HG03520 (cell line): ENCODE results near the gene CDKN2AIP.
"Not testable (repeated sequence)": the region's sequence is repeated elsewhere in the genome, so short reads cannot be mapped to it uniquely, and the experiment has no call there.

Experiments used
- ATAC-seq: cut with Tn5 transposase; IDR thresholded peaks from one replicate; pipeline ENCODE4 v1.9.1; 2021; ENCODE audit warnings: mild to moderate bottlenecking, moderate library complexity; ENCODE audit not compliant: unreplicated experiment

CDKN2AIP gene

DNA sequence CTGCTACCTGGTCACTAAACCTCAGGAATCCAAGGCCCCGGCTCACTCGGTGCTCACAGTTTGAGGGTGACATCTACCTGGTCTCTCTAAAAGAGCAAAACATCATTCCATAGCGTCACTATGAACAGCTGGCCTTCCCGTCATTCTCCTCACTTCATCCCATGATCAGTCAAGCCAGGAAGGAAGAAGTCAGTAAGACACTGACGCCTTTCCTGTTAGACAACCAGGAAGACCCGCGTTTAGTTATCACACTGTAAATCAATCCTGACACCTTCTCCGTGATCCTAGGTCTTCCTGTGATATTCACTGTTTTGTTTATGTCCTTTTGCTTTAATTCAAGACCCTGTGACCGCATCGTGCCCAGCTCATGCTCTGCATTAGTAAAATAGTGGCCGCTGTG is 31.6 kb upstream of the CDKN2AIP start:
- ATAC-seq, result no peak

DNA sequence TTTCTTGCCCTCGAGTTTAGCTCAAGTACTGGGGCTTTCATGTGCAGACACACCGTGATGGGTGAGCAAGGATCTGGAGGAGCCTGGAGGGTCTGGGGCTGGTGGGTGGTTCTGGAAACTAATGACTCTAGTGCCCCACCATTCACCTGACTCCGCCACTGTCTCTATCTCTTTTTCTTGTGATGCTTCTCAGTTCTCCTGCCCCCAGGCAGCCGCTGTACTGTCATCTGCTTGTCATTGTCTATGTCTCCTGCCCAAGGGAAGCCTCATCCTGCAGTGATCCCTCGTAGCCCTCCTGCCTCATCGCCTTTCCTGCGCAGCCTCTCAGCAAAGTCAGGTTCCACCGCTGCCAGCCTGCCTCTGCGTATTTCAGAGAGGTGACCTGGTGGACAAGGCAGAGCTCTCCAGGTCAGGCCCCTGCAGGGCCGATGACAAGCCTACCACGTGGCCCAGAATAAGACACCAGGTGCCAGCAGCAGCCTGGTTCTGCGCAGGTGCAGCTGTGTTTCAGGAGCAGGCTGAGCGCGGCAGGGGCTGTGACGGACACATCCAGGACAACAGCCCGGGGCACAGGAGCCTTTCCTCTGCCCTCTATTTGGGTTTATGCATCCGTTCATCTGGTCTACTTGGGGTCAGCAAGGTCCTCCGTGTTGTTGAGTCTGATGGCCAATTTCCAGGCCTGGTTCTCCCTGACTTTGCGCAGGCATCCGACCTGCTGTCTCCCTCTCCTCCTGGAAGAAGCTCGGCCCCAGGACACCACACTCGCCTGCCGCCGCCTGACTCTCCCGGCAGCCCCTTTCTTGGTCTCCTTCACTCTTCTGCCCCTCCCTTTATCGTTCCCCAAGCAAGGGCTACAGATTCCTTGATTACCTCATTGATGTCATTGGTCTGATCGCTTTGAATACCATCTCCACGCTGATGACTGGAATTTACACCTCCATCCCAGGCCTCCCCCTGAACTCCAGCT is 30.9 kb upstream of the CDKN2AIP start:
- ATAC-seq, result no peak

DNA sequence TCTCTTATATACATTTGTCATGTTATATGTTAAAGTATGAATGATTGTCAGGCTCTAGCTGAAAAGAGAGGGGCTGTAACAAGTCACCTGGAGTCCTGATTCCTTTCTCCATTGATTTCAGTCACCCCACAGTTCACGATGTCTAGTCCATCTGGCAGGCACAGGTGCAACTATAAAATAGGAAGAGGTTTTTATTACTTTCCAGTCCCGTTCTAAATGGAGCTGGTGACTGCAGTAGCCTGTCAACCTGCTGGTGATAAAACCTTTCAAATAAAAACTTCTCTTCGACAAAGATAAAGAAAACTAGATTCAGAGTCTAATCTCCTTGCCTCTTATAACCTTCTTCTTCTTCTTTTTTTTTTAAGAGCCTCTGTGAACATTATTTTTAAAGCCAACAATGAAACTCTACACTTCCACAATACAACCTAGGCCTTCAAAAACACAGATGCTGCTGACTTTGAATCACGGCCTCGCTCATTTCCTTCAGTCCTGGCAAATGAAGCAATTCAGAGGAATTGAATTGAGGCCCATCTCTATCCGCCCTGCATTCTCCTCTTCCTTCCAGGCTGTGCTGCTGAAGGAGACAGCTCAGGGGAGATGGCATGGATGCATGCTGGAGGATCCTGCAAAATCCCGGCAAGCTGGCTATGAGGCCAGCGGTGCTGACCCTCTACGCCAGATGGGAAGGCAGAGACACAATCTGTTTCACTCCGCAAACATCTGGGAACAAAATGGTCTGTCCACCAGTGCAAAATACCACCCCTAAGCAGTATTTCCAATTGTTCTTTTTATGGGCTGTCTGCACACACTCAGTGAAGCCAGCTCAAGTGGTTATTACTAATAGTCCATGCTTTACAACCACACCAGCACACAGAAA is 27.3 kb upstream of the CDKN2AIP start:
- no peak for ATAC-seq

GRCh38 chr4:183422962-183423631 is 21.3 kb upstream of the CDKN2AIP start:
- no peak for ATAC-seq

GRCh38 chr4:183424109-183424744 is 20.2 kb upstream of the CDKN2AIP start:
- no peak for ATAC-seq

DNA sequence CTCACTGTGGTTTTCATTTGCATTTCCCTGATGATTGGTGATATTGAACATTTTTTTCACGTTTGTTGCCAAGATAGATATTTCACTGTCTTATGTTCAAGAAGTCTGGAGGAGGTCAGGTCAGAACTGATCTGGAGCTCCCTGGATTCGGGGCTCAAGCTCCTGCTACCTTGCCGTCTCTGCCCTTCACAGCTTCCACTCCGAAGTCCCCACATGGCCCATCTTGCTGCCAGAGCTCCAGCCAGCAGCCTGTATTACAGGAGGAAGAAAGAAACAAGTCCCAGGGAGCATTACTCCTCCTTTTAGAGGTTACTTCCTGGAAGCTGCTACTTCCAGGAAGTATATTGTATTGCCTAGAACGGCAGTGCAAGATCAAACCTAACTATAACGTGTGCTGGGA is 17.9 kb upstream of the CDKN2AIP start:
- ATAC-seq, result no peak

DNA sequence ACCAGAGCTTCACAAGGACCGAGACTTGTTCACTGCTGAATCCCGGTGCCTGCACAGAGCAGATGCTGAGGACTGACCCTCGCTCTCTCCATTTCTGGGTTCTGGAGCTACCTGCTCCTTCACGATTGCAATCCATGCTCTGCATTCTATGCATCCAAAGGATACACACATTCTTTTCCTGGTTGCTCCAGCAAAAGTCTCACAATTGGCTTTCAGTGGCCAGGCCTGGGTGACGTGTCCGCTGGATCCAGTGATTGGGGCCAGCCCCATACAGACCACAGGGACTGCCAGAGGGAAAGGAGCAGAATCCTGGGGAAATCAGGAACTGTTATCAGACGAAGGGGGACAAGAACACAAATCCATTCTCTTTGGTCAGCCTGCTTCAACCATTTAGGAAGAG is 14.9 kb upstream of the CDKN2AIP start:
- no peak for ATAC-seq

DNA sequence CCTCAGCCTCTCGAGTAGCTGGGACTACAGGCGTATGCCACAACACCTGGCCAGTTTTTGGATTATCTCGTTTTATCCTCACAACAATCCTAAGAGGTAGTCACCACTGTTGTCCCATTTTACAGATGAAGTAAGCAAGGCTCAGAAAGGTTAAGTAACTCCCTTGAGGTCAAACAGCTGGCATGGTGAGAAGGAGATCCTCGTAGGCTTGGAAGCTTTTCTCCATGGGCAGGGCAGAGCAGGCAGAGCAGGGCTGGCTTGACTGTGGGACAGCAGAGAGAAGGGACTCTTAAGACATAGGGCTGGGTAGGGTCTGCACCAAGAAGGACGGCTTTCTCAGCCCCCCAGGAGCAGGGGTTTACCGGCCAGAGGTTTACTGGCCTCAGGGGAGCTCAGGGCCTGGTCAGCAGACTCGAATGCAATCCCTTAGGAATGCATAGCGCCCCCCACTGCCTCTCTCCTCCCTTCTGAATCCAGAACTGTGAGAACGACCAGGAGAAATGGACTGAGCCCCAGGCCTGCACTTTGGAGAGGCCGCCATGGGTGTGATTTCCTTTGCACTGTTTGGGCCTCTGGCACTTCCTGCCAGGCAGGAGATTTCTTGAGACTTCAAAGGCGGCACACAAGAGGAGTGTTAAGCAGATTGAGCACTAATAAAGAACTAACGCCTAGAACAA is 14.0 kb upstream of the CDKN2AIP start:
- no peak for ATAC-seq

DNA sequence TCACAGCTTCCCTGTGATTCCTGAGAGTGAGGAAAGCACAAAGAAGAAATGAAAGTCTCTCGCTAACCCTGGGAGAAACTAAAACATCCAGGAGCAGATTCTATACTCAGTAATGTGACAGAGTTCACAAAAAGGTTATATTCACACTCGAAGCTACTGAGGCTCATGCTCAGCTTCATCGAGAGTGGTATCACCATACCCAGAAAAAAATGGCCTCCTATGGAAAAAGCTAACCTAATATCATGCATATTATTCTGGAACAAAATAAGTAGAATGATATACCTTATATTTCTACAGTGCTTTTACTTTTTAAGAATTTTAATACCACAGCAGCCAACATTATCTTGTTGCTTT is 13.5 kb upstream of the CDKN2AIP start:
- no peak for ATAC-seq

DNA sequence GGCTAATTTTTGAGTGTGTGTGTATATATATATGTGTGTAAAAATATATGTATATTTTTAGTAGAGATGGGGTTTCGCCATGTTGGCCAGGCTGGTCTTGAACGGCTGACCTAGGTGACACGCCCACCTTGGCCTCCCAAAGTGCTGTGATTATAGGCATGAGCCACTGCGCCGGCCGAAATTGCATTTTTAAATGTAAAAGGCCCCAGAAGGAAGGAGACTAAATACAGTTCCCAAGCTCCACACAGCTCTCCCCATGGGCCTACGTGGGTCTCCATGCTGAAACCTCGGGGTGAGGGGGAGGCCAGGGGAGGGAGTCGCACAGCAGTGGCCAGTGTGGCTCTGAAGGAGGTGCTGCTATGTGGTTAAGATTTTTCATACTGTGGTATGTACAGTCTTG is 12.8 kb upstream of the CDKN2AIP start:
- no peak for ATAC-seq

DNA sequence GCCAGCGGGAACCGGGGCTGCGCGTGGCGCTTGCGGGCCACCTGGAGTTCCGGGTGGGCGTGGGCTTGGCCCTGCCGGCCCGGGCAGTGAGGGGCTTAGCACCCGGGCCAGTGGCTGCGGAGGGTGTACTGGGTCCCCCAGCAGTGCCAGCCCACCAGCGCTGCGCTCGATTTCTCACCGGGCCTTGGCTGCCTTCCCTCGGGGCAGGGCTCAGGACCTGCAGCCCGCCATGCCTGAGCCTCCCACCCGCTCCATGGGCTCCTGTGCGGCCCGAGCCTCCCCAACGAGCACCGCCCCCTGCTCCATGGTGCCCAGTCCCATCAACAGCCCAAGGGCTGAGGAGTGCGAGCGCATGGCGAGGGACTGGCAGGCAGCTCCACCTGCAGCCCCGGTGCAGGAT is 11.3 kb upstream of the CDKN2AIP start:
- ATAC-seq, result not testable (repeated sequence)

- no peak for ATAC-seq
Observed at GRCh38 chr4:183434264-183434663, 10.2 kb upstream of the CDKN2AIP start.

GRCh38 chr4:183434666-183435190 is 9.7 kb upstream of the CDKN2AIP start:
- no peak for ATAC-seq

GRCh38 chr4:183435803-183436202 is 8.6 kb upstream of the CDKN2AIP start:
- no peak for ATAC-seq

DNA sequence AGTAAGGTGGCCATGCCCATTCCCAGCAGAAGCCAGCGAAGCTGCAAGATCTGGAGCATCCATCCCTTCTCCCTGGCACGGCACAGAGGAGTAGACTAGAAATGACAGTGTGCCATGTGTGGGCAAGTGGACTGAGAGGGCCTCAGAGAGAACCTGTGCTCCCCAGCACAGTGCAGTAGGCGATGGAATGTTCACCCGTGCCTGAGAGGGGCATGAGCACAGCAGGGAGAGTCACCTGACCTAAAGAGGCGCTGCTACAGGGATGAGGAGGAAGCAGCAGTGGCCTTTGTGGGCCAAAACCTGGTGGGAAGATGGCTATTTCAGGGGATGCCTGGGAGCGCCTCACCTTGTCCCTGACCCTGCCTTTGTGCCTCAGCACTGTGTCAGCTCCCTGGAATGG is 8.0 kb upstream of the CDKN2AIP start:
- no peak for ATAC-seq

- ATAC-seq, result no peak
Observed at GRCh38 chr4:183437452-183437851, 7.0 kb upstream of the CDKN2AIP start.

DNA sequence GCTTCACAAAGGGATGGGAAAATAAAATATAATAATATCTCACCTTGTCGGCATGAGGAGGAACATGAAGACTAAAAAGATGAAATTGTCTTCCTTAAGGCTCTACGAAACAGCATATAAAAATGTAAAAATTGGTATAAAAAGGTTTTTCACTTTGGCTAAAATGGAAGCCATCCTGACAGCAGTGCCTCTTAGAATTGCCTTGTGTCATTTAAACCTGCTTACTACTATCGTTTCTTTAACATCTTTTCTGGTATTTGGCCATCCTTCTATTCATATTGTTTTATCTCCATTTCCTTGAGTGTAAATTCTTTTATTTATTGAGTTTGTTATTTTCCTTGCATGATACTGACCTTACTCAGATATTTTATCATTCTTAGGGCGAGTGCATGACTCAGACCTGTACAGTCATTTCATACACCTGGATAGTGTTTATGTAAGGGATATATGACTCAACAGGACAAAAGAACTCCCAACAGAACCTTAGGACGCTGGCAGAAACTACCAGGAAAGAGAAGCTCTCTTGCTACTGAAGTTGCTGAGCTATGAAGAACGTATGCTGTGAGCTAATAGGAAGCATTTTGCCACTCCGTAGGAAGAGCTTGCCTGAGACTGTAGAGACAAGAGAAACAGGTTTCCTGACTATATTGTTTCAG is 5.8 kb upstream of the CDKN2AIP start:
- ATAC-seq, result no peak

DNA sequence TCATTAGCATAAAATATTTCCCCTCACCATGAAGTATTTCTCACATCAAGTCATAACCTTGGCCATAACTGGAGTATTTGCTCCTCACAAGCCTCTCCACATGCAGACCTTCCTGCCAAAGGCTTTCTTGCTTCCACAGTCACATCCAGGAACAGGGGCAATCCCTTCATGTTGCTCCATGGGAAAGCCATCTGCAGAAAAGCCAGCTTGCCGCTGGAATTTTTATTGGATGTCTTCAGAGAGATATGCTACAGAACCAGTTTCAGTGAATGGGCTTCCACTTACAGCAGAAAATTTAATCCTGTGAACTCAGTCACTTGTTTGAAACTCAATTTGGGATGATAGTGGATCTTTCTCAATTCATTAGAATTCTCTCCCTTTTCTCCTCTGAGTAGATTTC is 3.2 kb upstream of the CDKN2AIP start:
- ATAC-seq, result no peak

DNA sequence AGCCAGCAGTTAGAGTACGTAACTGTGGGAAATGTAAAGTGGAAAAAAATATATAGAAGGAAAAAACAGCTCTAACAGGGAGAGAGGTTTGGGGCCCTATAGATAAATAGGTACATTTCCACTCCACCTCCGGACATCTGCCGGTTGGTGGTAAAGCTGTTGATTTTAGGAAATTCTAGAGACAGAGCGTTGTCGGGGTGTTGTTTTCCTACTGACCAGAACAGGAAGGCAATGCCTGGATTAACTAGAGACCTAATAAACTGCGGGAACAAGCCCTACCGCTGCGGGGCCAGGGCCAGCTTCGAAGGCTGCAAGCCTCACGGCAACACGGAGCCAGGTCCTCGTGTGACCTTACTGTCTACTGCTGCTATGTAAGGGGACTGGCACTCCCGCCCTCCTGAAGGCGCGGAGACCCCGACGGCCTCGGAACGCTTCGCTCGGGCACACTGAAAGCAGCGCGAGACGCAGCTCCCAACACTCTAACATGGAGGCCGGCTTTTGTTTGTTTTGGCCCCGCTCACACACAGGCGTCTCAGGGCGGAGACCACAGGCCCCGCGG is 702 bp upstream of the CDKN2AIP start:
- ATAC-seq, result no peak
